SK-N-SH treated with all-trans-retinoic acid at 6 μM for 48 hours (cell line): ENCODE results near the gene AXIN1.
"Not testable (repeated sequence)": the region's sequence is repeated elsewhere in the genome, so short reads cannot be mapped to it uniquely, and the experiment has no call there.

ENCODE experiments used
- ATAC-seq: fragments of 200-7000 bp; cut with Tn5 transposase; 3 replicates; pipeline ENCODE4 v1.9.1; 2020; ENCODE audit warnings: mild to moderate bottlenecking, moderate library complexity
- BACH2 ChIP-seq: fragments of 250-450 bp; sonication (Bioruptor Pico); IDR thresholded peaks from 2 replicates; pipeline ENCODE4 v1.9.0; 2021; ENCODE audit warnings: mild to moderate bottlenecking, borderline replicate concordance
- CSDC2 ChIP-seq: fragments of 250-450 bp; sonication (Bioruptor Pico); IDR thresholded peaks from 2 replicates; pipeline ENCODE4 v1.5.0; 2020; ENCODE audit warnings: mild to moderate bottlenecking, moderate library complexity
- ESRRG ChIP-seq: fragments of 250-450 bp; sonication (Bioruptor Pico); IDR thresholded peaks from 2 replicates; pipeline ENCODE4 v1.6.1; 2021; ENCODE audit warnings: mild to moderate bottlenecking
- GLIS3 ChIP-seq: fragments of 250-450 bp; sonication (Bioruptor Pico); IDR thresholded peaks from 2 replicates; pipeline ENCODE4 v1.5.0; 2020; ENCODE audit warnings: mild to moderate bottlenecking, moderate library complexity
- ISL1 ChIP-seq: fragments of 250-450 bp; sonication (Bioruptor Pico); IDR thresholded peaks from 2 replicates; pipeline ENCODE4 v2.1.2; 2022; ENCODE audit warnings: mild to moderate bottlenecking, moderate library complexity
- OSR1 ChIP-seq: fragments of 250-450 bp; sonication (Bioruptor Pico); IDR thresholded peaks from 2 replicates; pipeline ENCODE4 v1.8.0; 2022; ENCODE audit warnings: moderate library complexity, mild to moderate bottlenecking, inconsistent platforms
- PPARA ChIP-seq: fragments of 250-450 bp; sonication (Bioruptor Pico); IDR thresholded peaks from 2 replicates; pipeline ENCODE4 v1.5.0; 2020; ENCODE audit warnings: mild to moderate bottlenecking, borderline replicate concordance
- RARB ChIP-seq: fragments of 250-450 bp; sonication (Bioruptor Pico); IDR thresholded peaks from 2 replicates; pipeline ENCODE4 v1.8.0; 2021; ENCODE audit warnings: mild to moderate bottlenecking, moderate library complexity
- SNAI2 ChIP-seq: fragments of 250-450 bp; sonication (Bioruptor Pico); IDR thresholded peaks from 2 replicates; pipeline ENCODE4 v1.5.0; 2020; ENCODE audit warnings: mild to moderate bottlenecking, moderate library complexity
- TOX ChIP-seq: fragments of 250-450 bp; sonication (Bioruptor Pico); IDR thresholded peaks from 2 replicates; pipeline ENCODE4 v1.8.0; 2021; ENCODE audit warnings: mild to moderate bottlenecking, moderate library complexity, borderline replicate concordance
- ZC3H10 ChIP-seq: fragments of 250-450 bp; sonication (Bioruptor Pico); IDR thresholded peaks from 2 replicates; pipeline ENCODE4 v1.5.1; 2021; ENCODE audit warnings: mild to moderate bottlenecking, moderate library complexity
- ZFP3 ChIP-seq: fragments of 250-450 bp; sonication (Bioruptor Pico); IDR thresholded peaks from 2 replicates; pipeline ENCODE4 v1.5.0; 2020; ENCODE audit warnings: mild to moderate bottlenecking, moderate library complexity
- ZNF565 ChIP-seq: fragments of 450-650 bp; formaldehyde crosslinking; conservative IDR thresholded peaks from 2 replicates; pipeline ENCODE4 v1.5.0; 2020; ENCODE audit warnings: low read depth, mild to moderate bottlenecking, moderate library complexity
- ZNF70 ChIP-seq: fragments of 450-650 bp; formaldehyde crosslinking; IDR thresholded peaks from 2 replicates; pipeline ENCODE4 v1.5.0; 2020; ENCODE audit warnings: mild to moderate bottlenecking, moderate library complexity
- ZNF8 ChIP-seq: fragments of 450-650 bp; formaldehyde crosslinking; IDR thresholded peaks from 2 replicates; pipeline ENCODE4 v1.5.0; 2020; ENCODE audit warnings: mild to moderate bottlenecking, moderate library complexity
- TF ChIP-seq, protein P1 (sequence below): fragments of 250-450 bp; sonication (Bioruptor Pico); IDR thresholded peaks from 2 replicates; pipeline ENCODE4 v1.5.1; 2020; ENCODE audit warnings: low read depth, mild to moderate bottlenecking, moderate library complexity
- TF ChIP-seq, protein P2 (sequence below): fragments of 250-450 bp; sonication (Bioruptor Pico); IDR thresholded peaks from 2 replicates; pipeline ENCODE4 v1.8.0; 2021; ENCODE audit warnings: low read depth, mild to moderate bottlenecking, moderate library complexity, borderline replicate concordance
- TF ChIP-seq, protein P3 (sequence below): fragments of 250-450 bp; sonication (Bioruptor Pico); IDR thresholded peaks from 2 replicates; pipeline ENCODE4 v1.8.0; 2020; ENCODE audit warnings: mild to moderate bottlenecking, moderate library complexity, borderline replicate concordance
- TF ChIP-seq, protein P4 (sequence below): fragments of 250-450 bp; sonication (Bioruptor Pico); IDR thresholded peaks from 2 replicates; pipeline ENCODE4 v1.5.0; 2020; ENCODE audit warnings: mild to moderate bottlenecking, moderate library complexity

Gene AXIN1

DNA sequence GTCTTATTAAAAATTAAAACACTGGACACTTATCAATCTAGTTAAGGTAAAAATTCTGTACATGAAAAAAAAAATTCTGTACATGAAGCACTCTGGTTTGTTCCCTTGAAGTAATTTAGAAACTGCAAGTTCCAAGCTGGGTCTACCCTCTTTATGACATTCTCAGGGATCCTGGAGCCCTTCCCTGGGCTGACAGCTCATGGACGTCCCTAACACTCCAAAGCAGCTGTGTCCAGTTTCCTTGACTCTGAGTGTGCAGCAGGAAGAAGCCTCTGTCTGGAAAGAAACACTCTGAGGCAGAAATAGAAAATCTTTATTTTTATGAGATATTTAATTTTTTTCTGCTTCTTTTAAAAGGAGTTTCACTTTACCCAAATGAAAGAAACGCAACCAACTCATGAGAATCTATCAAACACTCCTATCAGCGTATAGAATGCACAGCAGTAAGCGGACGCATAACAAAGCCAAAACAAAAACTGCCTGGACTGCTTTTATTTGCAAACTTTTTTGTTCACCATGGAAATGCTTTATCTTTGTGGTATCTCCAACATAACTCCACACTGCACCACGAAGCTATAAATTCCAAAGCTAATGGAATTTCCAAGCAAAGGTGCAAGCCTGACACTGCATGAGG is 21.2 kb downstream of the AXIN1 start:
- ATAC-seq, result not testable (repeated sequence)

DNA sequence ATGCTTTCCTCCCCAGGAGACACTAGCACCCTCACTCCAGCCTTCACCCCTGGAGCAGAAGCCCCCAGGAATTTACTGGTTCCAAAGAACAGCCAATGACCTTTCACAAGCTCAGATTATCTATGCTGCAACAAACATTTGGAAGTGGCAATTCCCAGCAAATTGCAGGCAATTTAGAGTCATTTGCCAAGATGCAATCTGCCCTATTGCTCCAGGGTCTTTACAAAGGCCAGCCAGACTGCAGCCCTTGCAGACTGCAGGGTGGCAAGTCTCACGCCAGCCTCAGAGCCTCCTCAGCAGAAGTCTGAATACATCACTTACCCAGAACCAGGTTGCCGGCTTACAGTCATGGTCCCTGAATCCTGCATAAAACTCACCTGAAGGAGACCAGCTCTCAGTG is 21.8 kb downstream of the AXIN1 start:
- no peak for ATAC-seq
- TF ChIP-seq TOX (CRISPR knock-in tag) (no peak), BACH2 (CRISPR knock-in tag) (no peak), ESRRG (CRISPR knock-in tag) (no peak), GLIS3 (no peak)
- TF ChIP-seq, protein P1, sequence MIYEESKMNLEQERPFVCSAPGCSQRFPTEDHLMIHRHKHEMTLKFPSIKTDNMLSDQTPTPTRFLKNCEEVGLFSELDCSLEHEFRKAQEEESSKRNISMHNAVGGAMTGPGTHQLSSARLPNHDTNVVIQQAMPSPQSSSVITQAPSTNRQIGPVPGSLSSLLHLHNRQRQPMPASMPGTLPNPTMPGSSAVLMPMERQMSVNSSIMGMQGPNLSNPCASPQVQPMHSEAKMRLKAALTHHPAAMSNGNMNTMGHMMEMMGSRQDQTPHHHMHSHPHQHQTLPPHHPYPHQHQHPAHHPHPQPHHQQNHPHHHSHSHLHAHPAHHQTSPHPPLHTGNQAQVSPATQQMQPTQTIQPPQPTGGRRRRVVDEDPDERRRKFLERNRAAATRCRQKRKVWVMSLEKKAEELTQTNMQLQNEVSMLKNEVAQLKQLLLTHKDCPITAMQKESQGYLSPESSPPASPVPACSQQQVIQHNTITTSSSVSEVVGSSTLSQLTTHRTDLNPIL (CRISPR knock-in tag), result no peak
- TF ChIP-seq, protein P2, sequence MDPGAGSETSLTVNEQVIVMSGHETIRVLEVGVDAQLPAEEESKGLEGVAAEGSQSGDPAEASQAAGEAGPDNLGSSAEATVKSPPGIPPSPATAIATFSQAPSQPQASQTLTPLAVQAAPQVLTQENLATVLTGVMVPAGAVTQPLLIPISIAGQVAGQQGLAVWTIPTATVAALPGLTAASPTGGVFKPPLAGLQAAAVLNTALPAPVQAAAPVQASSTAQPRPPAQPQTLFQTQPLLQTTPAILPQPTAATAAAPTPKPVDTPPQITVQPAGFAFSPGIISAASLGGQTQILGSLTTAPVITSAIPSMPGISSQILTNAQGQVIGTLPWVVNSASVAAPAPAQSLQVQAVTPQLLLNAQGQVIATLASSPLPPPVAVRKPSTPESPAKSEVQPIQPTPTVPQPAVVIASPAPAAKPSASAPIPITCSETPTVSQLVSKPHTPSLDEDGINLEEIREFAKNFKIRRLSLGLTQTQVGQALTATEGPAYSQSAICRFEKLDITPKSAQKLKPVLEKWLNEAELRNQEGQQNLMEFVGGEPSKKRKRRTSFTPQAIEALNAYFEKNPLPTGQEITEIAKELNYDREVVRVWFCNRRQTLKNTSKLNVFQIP (CRISPR knock-in tag), result no peak

DNA sequence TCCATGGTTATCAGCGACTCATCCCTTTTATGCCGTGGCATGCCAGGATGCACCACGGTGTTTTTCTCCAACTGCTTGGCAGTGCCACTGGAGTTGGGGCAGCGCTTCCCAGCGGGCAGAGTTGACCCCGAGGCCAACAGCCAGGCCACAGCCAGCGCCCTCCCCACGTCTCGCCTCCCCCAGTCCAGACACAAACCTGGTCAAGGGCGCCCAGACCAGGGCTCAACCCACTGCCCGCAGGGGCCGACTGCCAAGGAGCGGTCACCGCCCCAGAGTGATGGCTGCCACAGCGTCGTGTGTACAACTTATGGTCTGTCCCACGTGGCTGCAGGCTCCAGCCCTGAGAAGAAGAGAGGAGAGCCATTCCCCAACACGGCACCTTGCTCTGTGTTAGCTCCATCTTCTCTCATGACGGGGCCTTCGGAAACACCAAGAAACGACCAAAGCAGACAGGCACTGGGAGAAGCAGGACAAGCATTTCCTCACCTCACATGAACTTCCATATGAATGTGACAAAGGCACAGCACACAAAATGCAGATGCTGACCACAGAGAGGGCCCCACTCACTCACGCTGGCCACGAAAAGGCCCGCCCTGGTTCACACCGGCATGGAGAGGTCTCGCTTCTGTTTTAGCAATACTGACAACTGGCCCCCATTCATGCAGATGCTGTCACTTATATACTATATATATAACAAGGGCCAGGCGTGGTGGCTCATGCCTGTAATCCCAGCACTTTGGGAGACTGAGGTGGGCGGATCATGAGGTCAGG is 27.0 kb downstream of the AXIN1 start:
- ATAC-seq, result no peak
- TF ChIP-seq ZC3H10 (CRISPR knock-in tag), result no peak
- TF ChIP-seq ZNF565, result no peak
- no peak for TF ChIP-seq SNAI2 (CRISPR knock-in tag)
- TF ChIP-seq ZFP3 (CRISPR knock-in tag), result no peak

DNA sequence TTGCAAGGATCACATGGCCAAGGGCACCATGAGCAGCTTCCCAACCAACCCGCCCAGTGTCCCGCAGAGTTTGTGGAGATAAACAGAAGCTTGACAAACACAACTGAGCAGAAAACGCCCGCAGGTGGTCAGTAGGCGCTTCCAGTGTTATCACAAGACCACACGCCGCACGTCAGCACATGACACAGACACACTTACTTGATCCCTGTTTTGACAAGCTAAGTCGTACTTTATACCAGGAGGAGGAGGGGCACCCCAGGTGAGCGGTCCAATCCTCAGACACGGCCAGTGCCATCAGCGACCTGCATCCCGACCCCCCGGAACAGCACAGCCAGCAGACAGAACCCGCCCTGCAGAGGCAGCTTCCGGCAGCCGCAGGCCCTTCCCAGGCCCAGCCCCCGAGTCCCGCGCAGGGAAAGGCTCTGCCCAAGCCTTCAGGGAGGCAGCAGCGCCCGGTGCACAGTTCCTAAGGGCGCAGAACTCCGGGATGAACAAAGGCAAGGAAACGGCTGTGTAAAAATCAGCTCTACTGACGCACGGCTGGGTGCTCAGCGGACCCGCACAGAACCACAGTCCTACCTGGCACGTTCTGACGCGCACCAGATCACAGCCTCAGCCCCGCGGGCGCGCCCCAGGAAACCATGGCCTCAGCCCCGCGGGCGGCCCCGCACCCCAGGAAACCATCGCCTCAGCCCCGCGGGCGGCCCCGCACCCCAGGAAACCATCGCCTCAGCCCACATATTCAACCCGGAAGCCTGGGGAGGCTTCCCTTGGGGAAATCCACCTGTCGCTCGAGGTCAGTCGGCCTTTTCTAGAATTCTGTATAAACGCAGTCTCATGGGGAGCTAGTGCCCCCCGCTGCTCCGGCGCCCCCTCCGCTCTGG is 27.8 kb downstream of the AXIN1 start:
- no peak for ATAC-seq
- TF ChIP-seq GLIS3 (no peak), ZNF70 (CRISPR knock-in tag) (no peak), ZNF8 (CRISPR knock-in tag) (no peak), CSDC2 (CRISPR knock-in tag) (no peak), ISL1 (no peak), PPARA (CRISPR knock-in tag) (no peak), ZC3H10 (CRISPR knock-in tag) (no peak), ZFP3 (CRISPR knock-in tag) (no peak), OSR1 (CRISPR knock-in tag) (no peak), RARB (CRISPR knock-in tag) (no peak), TOX (CRISPR knock-in tag) (no peak), ESRRG (CRISPR knock-in tag) (no peak), BACH2 (CRISPR knock-in tag) (no peak), ZNF565 (no peak)
- TF ChIP-seq, protein P2 (CRISPR knock-in tag), result no peak
- TF ChIP-seq, protein P3, sequence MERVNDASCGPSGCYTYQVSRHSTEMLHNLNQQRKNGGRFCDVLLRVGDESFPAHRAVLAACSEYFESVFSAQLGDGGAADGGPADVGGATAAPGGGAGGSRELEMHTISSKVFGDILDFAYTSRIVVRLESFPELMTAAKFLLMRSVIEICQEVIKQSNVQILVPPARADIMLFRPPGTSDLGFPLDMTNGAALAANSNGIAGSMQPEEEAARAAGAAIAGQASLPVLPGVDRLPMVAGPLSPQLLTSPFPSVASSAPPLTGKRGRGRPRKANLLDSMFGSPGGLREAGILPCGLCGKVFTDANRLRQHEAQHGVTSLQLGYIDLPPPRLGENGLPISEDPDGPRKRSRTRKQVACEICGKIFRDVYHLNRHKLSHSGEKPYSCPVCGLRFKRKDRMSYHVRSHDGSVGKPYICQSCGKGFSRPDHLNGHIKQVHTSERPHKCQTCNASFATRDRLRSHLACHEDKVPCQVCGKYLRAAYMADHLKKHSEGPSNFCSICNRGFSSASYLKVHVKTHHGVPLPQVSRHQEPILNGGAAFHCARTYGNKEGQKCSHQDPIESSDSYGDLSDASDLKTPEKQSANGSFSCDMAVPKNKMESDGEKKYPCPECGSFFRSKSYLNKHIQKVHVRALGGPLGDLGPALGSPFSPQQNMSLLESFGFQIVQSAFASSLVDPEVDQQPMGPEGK (CRISPR knock-in tag), result no peak
- TF ChIP-seq, protein P4, sequence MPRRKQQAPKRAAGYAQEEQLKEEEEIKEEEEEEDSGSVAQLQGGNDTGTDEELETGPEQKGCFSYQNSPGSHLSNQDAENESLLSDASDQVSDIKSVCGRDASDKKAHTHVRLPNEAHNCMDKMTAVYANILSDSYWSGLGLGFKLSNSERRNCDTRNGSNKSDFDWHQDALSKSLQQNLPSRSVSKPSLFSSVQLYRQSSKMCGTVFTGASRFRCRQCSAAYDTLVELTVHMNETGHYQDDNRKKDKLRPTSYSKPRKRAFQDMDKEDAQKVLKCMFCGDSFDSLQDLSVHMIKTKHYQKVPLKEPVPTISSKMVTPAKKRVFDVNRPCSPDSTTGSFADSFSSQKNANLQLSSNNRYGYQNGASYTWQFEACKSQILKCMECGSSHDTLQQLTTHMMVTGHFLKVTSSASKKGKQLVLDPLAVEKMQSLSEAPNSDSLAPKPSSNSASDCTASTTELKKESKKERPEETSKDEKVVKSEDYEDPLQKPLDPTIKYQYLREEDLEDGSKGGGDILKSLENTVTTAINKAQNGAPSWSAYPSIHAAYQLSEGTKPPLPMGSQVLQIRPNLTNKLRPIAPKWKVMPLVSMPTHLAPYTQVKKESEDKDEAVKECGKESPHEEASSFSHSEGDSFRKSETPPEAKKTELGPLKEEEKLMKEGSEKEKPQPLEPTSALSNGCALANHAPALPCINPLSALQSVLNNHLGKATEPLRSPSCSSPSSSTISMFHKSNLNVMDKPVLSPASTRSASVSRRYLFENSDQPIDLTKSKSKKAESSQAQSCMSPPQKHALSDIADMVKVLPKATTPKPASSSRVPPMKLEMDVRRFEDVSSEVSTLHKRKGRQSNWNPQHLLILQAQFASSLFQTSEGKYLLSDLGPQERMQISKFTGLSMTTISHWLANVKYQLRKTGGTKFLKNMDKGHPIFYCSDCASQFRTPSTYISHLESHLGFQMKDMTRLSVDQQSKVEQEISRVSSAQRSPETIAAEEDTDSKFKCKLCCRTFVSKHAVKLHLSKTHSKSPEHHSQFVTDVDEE, result no peak
